Measurements from ENCODE around the gene TBC1D17. TPM values are rescaled to one million over a fixed set of nuclear protein-coding genes. Genes with fewer than 3 reads are reported as not detected.
A peak's percentile ranks its signal among the peaks of the same experiment; 100 is the strongest.

Gene TBC1D17
- total and polyA plus RNA-seq, 9 donors: 23.1 to 77.5 (median 49.8) TPM

GRCh38 chr19:49839713-49840112 is 37.8 kb upstream of the TBC1D17 start:
- H3K36me3 ChIP-seq: no peaks in the 10 kb centered on the region
- TF ChIP-seq POLR2A (IDR thresholded peaks at IDR 0.05) (no peak), EP300 (IDR thresholded peaks at IDR 0.05) (no peak), CTCF (IDR thresholded peaks at IDR 0.05) (no peak)

GRCh38 chr19:49840321-49840720 is 37.2 kb upstream of the TBC1D17 start:
- Histone ChIP-seq H3K36me3 (no peaks in the 10 kb centered on the region), H3K27ac (no peak overlapping the region), H3K4me3 (no peak overlapping the region), H3K27me3 (no peaks in the 10 kb centered on the region), H3K4me1 (ENCODE audit: insufficient read depth) (no peaks in the 10 kb centered on the region), H3K9me3 (no peaks in the 10 kb centered on the region)
- no peak for DNase-seq
- intact Hi-C loops (cut with DNase I): no loop called here
- TF ChIP-seq POLR2A (IDR thresholded peaks at IDR 0.05) (no peak), EP300 (IDR thresholded peaks at IDR 0.05) (no peak), CTCF (IDR thresholded peaks at IDR 0.05) (no peak)
- WGBS, 3 donors: 83 to 88% (median 84%) methylated on average over 11 of the region's 11 CpGs

More at GRCh38 chr19:49839713-49840112, 37.8 kb upstream of the TBC1D17 start:
- H3K4me1 ChIP-seq (ENCODE audit: insufficient read depth): no peaks in the 10 kb centered on the region
- no peak for DNase-seq
- WGBS, 3 donors: 82 to 84% (median 83%) methylated on average over 11 of the region's 11 CpGs
- no peaks in the 10 kb centered on the region for H3K27me3 ChIP-seq
- no peak overlapping the region for H3K4me3 ChIP-seq
- no peaks in the 10 kb centered on the region for H3K9me3 ChIP-seq
- intact Hi-C loops (cut with DNase I): no loop called here
- no peak overlapping the region for H3K27ac ChIP-seq

GRCh38 chr19:49840736-49841249 is 36.7 kb upstream of the TBC1D17 start:
- Histone ChIP-seq H3K27me3 (no peaks in the 10 kb centered on the region), H3K9me3 (no peaks in the 10 kb centered on the region), H3K36me3 (no peaks in the 10 kb centered on the region), H3K4me1 (ENCODE audit: insufficient read depth) (no peaks in the 10 kb centered on the region), H3K4me3 (no peak overlapping the region), H3K27ac (no peak overlapping the region)
- 88 to 91% (median 90%) methylated on average over 17 of the region's 17 CpGs for WGBS, 3 donors
- TF ChIP-seq EP300 (IDR thresholded peaks at IDR 0.05): no peak
- TF ChIP-seq CTCF (IDR thresholded peaks at IDR 0.05): no peak
- no peak for TF ChIP-seq POLR2A (IDR thresholded peaks at IDR 0.05)
- DNase-seq: peak in 1 of 5 donors; percentile 36
- intact Hi-C loops (cut with DNase I): no loop called here

- no peaks in the 10 kb centered on the region for H3K4me1 ChIP-seq (ENCODE audit: insufficient read depth)
- intact Hi-C loops (cut with DNase I): no loop called here
- TF ChIP-seq EP300 (IDR thresholded peaks at IDR 0.05): no peak
- no peak for TF ChIP-seq POLR2A (IDR thresholded peaks at IDR 0.05)
- no peak for TF ChIP-seq CTCF (IDR thresholded peaks at IDR 0.05)
- no peak for DNase-seq
- 84 to 90% (median 87%) methylated on average over 3 of the region's 3 CpGs for WGBS, 3 donors
- no peaks in the 10 kb centered on the region for H3K27me3 ChIP-seq
- H3K4me3 ChIP-seq: no peak overlapping the region
- no peaks in the 10 kb centered on the region for H3K36me3 ChIP-seq
- no peaks in the 10 kb centered on the region for H3K9me3 ChIP-seq
- no peak overlapping the region for H3K27ac ChIP-seq
Measured at GRCh38 chr19:49843265-49843664, 34.2 kb upstream of the TBC1D17 start.
